Lower leg skin (tissue), 3 donors: ENCODE measurements around the gene HLA-G.

Experiments
- POLR2A ChIP-seq, 2 donors: fragments of 450-650 bp; IDR thresholded peaks; one replicate each; pipeline ENCODE4 v1.6.1; 2016 to 2017; ENCODE audit warnings: antibody characterized with exemption in 2 of 2, mild to moderate bottlenecking in 1 of 2, moderate library complexity in 1 of 2
- TF ChIP-seq, protein P1 (sequence below), 3 donors: fragments of 450-650 bp; IDR thresholded peaks; one replicate each; pipeline ENCODE4 v1.5.1; 2016; ENCODE audit warnings: antibody characterized with exemption in 3 of 3, mild to moderate bottlenecking in 3 of 3, moderate library complexity in 2 of 3

DNA sequence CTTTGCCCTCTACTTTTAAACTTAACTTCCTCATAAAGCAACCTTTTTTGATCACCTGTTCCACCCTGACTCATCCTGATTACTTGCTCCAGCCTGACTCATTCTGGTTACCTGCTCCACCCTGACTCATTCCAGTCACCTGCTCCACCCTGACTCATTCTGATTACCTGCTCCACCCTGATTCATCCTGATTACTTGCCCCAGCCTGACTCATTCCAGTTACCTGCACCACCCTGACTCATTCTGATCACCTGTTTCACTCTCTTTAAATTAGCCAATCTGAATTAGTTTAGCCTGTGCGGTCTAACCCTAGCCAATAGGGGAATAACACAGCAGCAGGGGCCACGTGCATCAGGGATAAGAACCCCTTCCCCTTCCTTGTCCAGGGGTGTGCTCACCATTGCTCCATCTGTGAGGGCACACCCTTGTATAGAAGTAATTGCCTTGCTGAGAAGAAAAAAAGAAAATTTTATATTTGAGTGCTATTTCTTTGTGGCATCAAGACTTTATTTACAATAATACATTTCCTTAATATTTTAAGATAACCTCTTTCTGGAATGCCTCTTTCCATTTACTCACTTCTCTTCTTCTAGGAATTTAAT, 17.9 kb downstream of the HLA-G start:
- TF ChIP-seq, protein P1, sequence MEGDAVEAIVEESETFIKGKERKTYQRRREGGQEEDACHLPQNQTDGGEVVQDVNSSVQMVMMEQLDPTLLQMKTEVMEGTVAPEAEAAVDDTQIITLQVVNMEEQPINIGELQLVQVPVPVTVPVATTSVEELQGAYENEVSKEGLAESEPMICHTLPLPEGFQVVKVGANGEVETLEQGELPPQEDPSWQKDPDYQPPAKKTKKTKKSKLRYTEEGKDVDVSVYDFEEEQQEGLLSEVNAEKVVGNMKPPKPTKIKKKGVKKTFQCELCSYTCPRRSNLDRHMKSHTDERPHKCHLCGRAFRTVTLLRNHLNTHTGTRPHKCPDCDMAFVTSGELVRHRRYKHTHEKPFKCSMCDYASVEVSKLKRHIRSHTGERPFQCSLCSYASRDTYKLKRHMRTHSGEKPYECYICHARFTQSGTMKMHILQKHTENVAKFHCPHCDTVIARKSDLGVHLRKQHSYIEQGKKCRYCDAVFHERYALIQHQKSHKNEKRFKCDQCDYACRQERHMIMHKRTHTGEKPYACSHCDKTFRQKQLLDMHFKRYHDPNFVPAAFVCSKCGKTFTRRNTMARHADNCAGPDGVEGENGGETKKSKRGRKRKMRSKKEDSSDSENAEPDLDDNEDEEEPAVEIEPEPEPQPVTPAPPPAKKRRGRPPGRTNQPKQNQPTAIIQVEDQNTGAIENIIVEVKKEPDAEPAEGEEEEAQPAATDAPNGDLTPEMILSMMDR (IDR thresholded peaks at IDR 0.05) = no peak
- no peak for TF ChIP-seq POLR2A (IDR thresholded peaks at IDR 0.05)
